Stimulated activated CD8-positive, alpha-beta memory T cell treated with anti-CD3 and anti-CD28 coated beads, Interleukin-15, amount 100 ng/mL, for 1 hour (primary cell): ENCODE measurements around the gene KCTD16.

Source experiments
- DNase-seq: peaks from one replicate; pipeline ENCODE4 v3.0.0-alpha.2; 2020; ENCODE audit warnings: low read depth

Gene KCTD16

GRCh38 chr5:144170276-144171024 lies at the start of gene KCTD16, which contains the start of gene YIPF5:
Gene KCTD16, plus strand, starts transcription at chr5:144170873.
Gene YIPF5, minus strand, starts transcription at chr5:144170659. Its CDS starts 704 bp downstream, at chr5:144169955.
- DNase-seq: peak; percentile 94

- no peak for DNase-seq
These were observed 49.1 kb upstream of the KCTD16 start for GRCh38 chr5:144121577-144121976.

GRCh38 chr5:144122081-144122480 lies 48.6 kb upstream of the KCTD16 start:
- no peak for DNase-seq

GRCh38 chr5:144122641-144123040 lies 48.0 kb upstream of the KCTD16 start:
- DNase-seq: no peak

GRCh38 chr5:144125163-144125726 lies 45.4 kb upstream of the KCTD16 start:
- DNase-seq: no peak

GRCh38 chr5:144126707-144127106 lies 44.0 kb upstream of the KCTD16 start:
- DNase-seq: no peak

- no peak for DNase-seq
These were observed 41.8 kb upstream of the KCTD16 start for GRCh38 chr5:144128844-144129243.

GRCh38 chr5:144130306-144130705 lies 40.4 kb upstream of the KCTD16 start:
- DNase-seq: no peak

- no peak for DNase-seq
These were observed 39.4 kb upstream of the KCTD16 start for GRCh38 chr5:144131261-144131660.

GRCh38 chr5:144133050-144133633 lies 37.5 kb upstream of the KCTD16 start:
- DNase-seq: no peak

- DNase-seq: no peak
These were observed 36.4 kb upstream of the KCTD16 start for GRCh38 chr5:144134194-144134826.

GRCh38 chr5:144135113-144135762 lies 35.4 kb upstream of the KCTD16 start:
- no peak for DNase-seq

- no peak for DNase-seq
These were observed 31.1 kb upstream of the KCTD16 start for GRCh38 chr5:144139586-144139985.

GRCh38 chr5:144141585-144141984 lies 29.1 kb upstream of the KCTD16 start:
- DNase-seq: no peak

GRCh38 chr5:144142139-144142823 lies 28.4 kb upstream of the KCTD16 start:
- DNase-seq: no peak

GRCh38 chr5:144142824-144143162 lies 27.9 kb upstream of the KCTD16 start:
- DNase-seq: no peak

- no peak for DNase-seq
These were observed 27.0 kb upstream of the KCTD16 start for GRCh38 chr5:144143625-144144024.

GRCh38 chr5:144144956-144145751 lies 25.5 kb upstream of the KCTD16 start:
- DNase-seq: no peak

GRCh38 chr5:144151026-144151425 lies 19.6 kb upstream of the KCTD16 start:
- no peak for DNase-seq

GRCh38 chr5:144156767-144157171 lies 13.9 kb upstream of the KCTD16 start:
- no peak for DNase-seq

- DNase-seq: no peak
These were observed 8.0 kb upstream of the KCTD16 start for GRCh38 chr5:144162686-144163085.
